D721Med (cell line): Measurements from ENCODE around the gene KDF1.
"Not testable (repeated sequence)": the region's sequence is repeated elsewhere in the genome, so short reads cannot be mapped to it uniquely, and the experiment has no call there.

ENCODE experiments used
- DNase-seq: peaks from one replicate; pipeline ENCODE4 v3.0.0; 2011; ENCODE audit warnings: low spot score; ENCODE audit not compliant: insufficient read length
- FAIRE-seq: peaks from 2 replicates; lab custom pipeline; 2011; peaks lifted over from hg19 to GRCh38; lab: Jason Lieb, UNC
- TF ChIP-seq, protein P1 (sequence below): IDR thresholded peaks from 2 replicates; pipeline ENCODE4 v1.5.1; 2012; ENCODE audit warnings: mild to moderate bottlenecking, control low read depth; ENCODE audit not compliant: insufficient read depth; ENCODE audit errors: missing control alignments

The KDF1 gene

DNA sequence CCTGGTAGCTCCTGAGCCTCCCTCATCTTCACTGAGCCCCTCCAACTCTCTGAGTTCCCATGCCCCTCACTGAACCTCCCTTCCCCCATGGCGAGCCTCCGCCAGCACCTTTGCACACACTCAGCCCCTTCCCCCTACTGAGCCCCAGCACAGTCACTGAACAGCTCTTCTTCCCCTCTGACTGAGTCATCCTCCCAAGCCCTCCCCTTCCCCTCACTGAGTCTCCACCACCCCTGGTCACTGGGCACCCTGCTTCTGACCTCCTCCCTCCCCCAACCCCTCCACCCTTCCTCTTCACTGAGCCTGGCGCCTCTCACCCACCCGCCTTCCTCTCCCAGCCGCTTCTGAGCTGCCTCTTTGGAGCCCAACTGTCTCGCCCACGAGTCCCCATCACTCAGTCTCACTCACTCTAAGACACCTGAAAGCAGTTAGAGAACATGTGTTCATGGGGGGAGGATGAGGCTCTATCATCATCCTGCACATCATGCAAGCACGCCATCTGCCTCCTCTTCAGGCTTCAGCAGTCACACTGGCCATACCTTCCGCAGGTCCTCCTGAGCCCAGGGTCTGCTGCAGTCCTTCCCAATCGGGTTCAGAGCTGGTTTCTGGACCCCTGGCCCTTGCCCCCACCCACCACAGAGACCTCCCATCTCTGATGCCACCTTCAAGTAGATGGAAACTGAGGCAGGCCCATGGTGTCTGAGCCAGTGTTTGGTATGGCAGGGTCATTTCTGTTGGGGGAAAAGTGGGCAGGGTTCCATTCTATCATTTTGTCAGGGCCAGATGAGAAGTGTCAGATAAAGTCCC lies 31.2 kb upstream of the KDF1 start:
- TF ChIP-seq, protein P1, sequence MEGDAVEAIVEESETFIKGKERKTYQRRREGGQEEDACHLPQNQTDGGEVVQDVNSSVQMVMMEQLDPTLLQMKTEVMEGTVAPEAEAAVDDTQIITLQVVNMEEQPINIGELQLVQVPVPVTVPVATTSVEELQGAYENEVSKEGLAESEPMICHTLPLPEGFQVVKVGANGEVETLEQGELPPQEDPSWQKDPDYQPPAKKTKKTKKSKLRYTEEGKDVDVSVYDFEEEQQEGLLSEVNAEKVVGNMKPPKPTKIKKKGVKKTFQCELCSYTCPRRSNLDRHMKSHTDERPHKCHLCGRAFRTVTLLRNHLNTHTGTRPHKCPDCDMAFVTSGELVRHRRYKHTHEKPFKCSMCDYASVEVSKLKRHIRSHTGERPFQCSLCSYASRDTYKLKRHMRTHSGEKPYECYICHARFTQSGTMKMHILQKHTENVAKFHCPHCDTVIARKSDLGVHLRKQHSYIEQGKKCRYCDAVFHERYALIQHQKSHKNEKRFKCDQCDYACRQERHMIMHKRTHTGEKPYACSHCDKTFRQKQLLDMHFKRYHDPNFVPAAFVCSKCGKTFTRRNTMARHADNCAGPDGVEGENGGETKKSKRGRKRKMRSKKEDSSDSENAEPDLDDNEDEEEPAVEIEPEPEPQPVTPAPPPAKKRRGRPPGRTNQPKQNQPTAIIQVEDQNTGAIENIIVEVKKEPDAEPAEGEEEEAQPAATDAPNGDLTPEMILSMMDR = no peak
- FAIRE-seq (no peak), DNase-seq (no peak)

DNA sequence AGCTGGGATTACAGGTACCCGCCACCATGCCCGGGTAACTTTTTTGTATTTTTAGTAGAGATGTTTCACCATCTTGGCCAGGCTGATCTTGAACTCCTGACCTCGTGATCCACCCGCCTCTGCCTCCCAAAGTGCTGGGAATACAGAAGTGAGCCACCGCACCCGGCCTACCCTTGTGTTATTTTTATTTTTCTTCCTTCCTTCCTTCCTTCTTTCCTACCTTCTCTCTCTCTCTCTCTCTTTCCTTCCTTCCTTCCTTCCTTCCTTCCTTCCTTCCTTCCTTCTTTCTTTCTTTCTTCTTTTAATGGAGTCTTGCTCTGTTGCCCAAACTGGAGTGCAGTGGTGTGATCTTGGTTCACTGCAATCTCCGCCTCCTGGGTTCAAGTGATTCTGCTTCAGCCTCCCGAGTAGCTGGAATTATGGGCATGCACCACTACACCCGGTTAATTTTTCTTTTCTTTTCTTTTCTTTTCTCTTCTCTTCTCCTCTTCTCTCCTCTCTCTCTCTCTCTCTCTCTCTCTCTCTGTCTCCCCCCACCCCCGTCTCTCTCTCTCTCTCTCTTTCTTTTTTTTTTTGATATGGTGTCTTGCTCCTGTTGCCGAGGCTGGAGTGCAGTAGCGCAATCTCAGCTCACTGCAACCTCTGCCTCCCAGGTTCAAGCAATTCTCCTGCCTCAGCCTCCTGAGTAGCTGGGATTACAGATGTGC lies 29.3 kb upstream of the KDF1 start:
- not testable (repeated sequence) for DNase-seq, FAIRE-seq

DNA sequence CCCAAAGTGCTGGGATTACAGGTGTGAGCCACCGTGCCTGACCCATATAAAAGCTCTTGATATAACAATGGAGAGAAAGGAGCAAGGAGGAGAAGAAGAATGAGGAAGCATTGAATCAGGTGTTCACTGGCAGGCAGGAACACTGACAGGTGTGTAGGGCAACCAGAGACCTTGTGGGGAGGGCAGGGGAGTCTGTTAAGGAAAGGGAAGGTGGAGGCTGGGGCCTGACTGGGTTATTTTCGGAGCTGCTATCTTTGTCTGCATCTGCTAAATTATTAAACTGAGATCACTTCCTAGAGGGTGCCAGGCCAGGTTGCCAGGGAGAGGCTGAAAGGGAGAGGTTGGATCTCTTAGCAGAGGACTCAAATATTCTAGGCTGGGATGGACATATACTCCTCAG lies 26.4 kb upstream of the KDF1 start:
- DNase-seq = no peak
- TF ChIP-seq, protein P1 = no peak
- FAIRE-seq = no peak

DNA sequence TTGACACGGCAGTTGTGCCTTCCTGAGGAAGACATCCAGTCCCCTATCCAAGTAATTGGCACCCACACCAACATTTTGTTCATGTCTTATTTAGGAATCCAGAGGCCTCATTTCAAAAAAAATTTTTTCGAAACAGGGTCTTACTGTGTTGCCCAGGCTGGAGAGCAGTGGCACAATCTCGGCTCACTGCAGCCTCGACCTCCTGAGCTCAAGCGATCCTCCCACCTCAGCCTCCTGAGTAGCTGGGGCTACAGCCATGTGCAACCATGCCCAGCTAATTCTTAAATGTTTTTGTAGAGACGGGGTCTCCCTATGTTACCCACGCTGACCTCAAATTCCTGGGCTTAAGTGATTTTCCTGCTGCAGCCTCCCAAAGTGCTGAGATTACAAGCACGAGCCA lies 24.0 kb upstream of the KDF1 start:
- DNase-seq = no peak
- TF ChIP-seq, protein P1 = no peak
- no peak for FAIRE-seq

DNA sequence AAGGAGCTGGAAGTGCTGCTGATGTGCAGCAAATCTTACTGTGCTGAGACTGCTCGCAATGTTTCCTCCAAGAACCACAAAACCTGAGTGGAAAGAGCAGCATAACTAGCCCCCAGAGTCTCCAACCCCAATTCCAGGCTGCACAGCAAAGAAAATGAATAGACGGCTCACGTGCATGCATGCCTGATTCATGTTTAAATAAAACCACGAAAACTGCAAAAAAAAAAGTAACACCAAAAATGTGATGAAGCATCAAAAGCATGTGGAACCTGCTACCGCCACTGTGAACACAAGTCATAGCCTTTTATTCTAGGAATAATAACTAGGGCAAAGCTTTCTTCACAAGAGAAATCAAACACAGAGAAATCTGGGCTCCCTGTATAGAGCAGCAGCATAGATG lies 23.6 kb upstream of the KDF1 start:
- DNase-seq (no peak), FAIRE-seq (no peak)
- TF ChIP-seq, protein P1 = no peak

DNA sequence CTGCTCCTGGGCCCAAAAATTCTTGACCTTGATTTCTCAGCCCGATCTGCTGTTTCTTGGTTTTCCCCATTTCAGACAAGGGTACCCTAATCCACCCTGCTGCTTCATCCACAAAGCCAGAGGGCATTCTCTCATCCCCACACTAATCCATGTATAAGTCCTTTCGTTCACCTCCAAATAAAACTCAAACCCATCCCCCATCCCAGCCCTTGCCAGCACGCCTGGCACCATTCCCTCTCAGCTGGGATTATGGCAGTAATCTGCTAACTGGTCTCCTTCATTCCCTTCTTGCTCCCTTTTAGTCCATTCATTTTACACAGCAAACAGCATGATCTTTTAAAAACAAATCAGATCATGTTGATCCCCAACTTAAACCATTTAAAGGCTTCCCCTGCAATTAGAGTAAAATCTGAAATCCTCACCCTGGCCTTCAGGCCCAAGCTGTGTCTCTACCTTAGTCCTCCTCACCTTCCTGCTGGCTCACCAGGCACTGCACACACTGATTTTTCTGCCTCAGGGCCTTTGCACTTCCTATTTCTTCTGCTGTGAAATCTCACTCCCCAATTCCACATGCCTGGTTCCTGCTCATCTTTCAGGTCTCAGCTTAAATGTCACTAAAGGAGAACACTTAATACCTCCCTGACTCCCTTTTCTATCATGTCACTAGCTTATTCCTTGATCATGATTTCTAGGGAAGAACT lies 21.0 kb upstream of the KDF1 start:
- TF ChIP-seq, protein P1 = no peak
- no peak for FAIRE-seq
- DNase-seq = no peak

DNA sequence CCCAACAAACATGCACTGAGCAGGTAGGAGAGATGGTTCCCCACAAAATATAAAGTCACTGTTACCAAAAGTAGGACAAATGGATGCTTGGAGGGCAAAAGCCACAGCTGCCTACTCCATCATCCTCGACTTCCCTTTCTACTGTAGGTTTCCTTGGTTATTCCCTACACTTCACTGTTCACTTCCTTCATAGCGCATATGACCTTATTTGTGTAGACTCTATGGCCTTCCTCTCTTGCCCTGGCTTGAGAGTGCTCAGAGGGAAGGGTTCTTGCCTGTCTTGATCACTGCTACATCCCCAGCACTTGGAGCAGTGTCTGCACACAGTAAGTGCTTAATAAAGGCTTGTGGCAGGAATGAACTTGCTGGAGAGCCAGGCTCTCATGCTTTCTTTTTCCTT lies 18.6 kb upstream of the KDF1 start:
- no peak for FAIRE-seq
- no peak for DNase-seq
- TF ChIP-seq, protein P1 = no peak
